IPS-NIHi7 (cell line): ENCODE measurements around the gene MRPL21.
"Not testable (repeated sequence)": the region's sequence is repeated elsewhere in the genome, so short reads cannot be mapped to it uniquely, and the experiment has no call there.

ENCODE experiments used
- DNase-seq: peaks from one replicate; pipeline ENCODE4 v3.0.0; 2012; ENCODE audit warnings: mixed read lengths; ENCODE audit errors: extremely low spot score

The MRPL21 gene

DNA sequence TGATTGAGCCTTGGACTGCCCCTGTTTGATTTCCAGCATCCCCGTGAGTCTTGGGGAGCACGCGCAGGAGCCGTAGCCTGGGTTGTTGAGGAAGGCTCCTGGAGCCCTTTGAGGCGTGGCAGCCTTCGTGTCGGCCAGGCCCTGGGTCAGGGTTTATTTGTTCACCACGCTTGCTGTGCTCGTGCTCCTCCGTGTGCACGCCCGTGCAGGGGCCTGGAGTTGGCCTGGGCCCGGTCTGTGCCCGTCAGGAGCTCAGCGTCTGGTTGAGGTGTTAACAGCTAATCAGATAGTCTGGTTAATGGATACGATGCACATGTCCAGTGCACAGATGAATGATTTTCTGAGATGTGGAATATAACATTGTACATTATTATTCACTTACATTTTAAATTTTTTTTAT lies 8.1 kb upstream of the MRPL21 start:
- no peak for DNase-seq

DNA sequence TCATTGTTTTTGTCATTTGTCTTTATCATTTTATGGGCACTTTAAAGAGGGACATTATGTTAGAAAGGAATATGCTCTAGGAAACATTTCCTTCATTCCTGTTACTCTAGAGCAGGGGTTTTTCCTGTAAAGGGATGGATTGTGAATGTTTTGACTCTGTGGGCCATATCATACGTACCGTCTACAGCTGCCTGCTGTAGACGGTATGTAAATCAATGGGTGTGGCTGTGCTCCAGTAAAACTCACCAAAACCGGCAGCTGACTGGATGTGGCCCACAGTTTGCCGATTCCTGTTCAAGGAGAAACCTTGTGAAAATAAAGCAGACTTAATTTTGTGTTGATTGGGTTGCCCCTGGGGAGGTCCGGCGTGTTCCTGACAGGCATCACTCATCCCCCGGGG lies 7.3 kb upstream of the MRPL21 start:
- DNase-seq = no peak

DNA sequence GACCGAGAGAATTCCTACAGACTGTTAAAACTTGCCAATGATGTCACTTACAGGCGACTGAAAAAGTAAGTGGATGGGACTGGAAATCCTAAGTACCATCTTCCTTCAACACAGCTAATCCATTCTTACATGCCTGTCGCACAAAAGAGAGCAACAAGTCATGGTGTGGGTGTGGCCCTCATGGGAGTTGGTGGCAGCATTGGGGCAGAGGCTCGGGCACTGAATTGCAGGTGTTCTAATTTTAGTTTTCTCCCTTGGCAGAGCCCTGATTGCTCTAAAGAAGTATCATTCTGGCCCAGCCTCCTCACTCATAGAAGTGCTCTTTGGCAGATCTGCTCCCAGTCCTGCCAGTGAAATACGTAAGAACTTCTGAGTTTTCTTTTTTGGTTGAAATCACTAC lies 4.6 kb upstream of the MRPL21 start:
- no peak for DNase-seq

DNA sequence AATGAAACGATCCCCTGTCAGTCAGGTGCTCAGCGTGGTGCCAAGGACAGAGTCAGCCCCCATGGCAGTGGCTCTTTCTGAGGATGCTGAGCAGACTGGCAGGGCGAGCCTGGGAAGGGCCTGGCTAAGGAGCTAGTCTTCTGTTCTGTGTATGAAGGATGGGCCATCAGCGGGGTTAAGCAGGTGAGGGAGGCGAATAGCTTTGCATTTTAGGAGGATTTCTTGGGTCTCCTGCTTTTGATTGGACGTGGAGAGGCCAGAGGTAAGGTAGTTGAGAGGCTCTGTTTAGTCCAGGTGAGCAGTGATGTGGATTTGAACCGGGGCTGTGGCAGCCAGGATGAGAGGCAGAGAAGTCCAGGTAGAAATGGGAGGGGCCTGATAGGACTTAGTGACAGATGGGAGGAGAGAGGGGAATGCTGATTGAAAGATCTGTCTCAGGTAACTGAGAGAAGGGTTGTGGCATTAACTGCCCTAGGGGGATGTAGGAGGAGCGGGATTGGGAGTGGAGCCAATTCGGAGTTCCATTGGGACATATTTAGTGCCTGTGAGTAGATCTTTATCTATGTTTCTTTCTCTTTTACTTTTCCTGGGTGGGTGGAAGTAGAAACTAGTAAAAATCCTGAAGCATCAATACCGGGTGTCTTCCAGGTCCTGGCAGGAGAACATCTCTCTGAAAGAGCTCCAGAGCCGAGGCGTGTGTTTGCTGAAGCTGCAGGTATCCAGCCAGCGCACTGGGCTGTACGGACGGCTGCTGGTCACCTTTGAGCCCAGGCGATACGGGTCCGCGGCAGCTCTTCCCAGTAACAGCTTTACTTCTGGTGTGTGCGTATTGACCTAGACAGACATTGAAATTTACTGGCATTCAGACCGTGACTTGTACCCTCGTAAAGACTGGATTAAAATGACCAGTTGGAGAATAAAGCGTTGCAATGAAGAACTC lies 2.1 kb upstream of the MRPL21 start:
- peak; percentile 16 for DNase-seq

DNA sequence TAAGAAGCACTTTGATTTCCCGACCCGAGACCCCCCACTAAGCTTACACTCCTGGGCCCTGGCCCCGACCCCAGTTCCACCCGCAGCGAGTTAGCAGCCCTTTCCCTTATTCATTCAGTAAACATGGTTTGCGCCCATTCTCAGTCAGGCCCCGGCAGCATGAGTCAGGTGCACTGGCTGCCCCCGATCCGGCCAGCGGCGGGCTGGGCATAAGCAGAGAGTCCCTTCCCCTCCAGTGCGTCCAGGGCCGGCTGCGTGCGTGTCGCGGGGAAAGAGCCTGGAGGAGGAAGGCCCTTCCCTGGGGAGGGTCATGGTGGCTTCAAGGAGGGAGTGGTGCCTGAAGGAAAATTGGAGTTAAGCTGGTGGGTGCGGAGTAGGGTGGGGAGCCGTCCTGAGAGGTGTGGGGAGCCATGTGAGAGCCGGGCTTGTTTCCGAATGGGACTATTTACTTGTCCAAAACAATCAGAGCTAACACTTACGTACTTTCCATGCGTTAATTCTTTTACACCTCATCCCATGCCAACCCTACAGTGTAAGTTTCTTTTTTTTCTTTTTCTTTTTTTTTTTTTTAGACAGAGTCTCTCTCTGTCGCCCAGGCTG lies 716 bp upstream of the MRPL21 start:
- peak; percentile 57 for DNase-seq

DNA sequence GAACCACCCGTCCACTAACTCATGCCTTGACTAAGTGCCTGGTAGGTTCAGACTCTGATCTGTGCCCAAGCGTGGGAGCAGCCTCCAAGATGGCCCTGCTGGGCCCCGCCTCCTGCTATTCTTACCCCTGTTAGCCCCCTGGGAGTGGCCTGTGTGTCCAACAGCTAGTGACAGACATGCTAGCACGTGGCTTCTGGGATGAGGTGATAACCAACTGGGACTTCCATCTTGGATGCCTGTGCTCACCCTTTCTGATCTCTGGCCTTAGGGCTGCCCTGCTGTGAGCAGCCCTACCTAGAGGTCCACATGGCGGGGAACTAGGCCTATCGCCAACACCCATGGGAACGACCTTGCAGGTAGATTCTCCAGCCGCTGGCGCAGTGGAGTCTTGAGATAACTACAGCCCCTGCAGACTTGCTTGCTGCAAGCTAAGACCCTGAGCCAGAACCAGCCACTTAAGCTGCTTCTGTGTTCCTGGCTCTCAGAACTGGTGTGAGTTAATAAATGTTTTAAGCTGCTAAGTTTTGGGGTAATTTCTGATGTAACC lies 2.7 kb downstream of the MRPL21 start:
- DNase-seq = no peak

DNA sequence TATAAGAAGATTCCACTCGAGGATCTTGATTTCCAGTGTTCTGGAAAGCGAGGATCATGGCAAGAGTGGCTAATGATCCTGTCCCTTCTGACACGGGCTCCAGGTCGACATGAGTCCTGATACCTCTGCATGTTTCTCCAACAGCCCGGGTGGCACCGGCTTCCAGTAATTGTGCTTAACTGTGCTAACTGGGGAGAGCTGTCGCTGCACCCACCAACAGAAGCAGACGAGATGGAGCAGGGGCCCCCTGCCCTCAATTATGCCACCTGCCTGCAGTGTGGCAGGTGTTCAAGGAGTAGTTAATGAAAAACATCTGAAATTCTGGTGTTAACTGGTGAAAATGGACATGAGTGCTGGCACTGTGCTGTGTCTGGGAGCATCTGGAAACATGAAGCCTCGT lies 6.2 kb downstream of the MRPL21 start:
- no peak for DNase-seq

DNA sequence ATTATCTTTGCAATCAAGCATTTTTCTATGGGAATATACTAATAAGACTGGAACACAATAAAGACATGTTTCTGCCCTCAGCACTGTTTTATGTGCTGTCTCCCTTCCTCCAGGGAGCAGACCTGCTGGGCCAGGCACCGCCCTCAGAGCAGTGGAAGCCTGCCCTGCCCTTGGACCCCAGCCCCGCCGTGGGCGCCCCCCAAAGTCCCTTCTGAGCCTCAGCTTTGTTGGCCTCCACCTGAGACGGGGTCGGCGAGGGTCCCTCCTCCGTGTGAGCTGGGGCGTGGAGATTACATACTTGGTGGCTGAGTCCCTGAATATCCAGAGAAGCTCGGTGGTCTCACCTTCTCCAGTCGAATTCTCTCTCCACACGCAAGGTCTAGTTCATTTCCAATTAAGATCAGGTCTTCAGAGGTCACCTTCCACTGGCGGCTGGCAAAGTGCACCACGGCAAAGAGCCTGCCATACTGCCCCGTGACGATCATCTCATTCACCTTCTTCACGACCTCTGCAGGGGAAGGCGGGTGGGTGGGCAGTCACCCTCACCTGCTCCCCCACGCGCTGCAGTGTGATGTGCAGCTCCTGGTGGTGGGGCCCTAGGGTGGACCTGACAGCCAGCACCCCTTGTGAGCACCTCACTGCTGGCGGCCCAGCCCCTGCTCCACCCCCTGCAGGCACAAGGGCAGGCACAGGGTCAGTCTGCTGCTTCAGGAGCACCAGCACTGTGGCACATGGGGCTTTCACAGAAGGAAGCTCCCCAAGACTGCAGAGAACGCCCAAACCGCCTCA lies 7.3 kb downstream of the MRPL21 start:
- no peak for DNase-seq

DNA sequence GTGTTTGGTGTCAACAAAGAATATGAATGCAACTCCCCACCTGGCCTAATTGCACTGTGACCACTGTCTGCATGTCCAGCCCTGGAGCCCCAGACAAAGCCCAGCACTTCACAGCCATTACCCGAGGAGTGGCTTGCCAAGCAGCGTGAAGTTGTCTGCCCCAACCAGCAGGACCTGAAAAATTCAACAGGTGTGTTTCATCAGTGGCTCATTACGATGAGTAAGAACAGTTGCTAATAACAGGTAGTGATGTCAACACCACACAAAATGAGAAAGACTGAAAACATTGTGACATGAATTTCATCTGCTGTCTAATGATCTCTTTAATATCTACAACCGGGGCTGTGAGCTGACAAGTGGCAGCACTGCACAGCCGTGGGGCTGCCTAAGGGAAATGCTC lies 10.3 kb downstream of the MRPL21 start:
- no peak for DNase-seq

DNA sequence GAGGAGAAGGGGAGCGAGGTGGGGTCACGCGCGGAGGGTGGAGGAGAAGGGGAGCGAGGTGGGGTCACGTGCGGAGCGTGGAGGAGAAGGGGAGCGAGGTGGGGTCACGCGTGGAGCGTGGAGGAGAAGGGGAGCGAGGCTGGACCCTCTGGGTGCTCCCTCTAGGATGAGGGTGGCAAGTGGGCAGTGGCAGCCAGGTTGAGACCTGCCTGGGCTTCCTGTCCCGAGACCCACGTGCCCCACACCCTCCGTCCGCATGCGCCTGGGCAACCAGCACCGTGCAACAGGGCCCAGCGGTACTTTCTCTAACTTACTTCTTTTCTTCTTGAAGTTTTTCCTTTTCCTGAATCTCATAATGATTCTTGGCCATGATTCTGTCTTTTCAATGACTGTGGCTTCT lies 11.1 kb downstream of the MRPL21 start:
- DNase-seq = no peak

DNA sequence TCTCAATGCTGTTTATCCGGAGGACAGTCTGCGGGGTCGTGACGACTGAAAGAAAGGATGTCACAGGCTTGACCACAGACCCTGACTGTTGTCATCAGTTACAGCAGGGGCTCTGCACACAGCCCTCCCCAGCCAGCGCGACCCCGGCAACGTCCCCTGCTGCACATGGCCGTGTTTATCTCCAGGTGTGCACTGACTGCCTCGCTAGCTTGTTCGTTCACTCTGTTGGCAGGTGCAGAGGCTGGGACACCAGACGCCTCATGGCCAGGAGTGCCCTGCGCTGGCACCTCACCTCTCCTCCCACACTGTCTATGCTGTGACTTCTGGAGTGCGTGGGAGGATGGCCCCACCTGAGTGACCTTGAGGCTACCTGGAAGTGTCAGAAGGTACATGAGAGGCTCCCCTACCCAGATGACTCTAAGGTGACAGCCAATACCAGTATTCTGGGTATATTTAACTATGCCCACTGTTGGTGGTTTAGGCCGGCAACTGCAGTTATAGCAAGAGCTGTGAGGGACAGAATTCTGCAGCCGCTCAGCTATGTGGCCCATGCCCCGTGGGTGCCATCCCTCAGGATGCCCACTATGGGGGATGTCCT lies 12.2 kb downstream of the MRPL21 start:
- DNase-seq = no peak

DNA sequence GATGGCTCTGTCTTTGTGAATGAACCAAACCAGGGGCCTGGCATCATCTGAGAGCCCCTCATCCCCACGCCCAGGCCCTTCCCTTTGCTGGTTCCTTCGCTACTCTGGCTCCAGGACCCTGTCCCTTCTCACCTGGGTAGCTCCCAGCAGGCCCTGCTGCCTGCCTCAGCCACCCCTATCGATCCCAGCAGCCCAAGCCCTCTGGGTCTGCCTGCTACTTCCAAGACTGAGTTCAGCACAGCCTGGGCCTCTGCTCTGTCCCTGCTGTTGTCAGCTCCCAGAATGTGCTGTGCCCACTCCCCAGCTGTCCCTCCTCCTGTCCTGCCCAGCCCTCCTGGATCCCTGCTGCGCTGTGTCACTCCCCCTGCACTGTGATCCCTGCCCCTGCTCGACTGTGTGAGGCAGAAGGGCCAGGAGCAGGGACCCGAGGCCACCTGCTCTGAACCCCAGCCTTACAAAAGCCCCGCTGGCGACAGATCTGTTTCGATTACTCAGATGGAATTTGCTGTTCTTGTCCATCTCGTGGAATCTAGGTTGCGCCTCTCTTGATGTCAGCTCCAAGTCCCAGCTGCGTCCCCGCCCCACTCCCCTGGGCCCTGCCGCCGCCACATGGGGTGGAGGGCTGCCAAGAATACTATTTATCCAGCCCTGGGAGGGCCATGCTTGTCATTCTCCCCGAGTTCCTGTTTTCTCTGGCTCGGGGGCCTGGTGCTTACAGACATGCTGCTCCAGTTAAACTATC lies 13.0 kb downstream of the MRPL21 start:
- DNase-seq = peak; percentile 8

DNA sequence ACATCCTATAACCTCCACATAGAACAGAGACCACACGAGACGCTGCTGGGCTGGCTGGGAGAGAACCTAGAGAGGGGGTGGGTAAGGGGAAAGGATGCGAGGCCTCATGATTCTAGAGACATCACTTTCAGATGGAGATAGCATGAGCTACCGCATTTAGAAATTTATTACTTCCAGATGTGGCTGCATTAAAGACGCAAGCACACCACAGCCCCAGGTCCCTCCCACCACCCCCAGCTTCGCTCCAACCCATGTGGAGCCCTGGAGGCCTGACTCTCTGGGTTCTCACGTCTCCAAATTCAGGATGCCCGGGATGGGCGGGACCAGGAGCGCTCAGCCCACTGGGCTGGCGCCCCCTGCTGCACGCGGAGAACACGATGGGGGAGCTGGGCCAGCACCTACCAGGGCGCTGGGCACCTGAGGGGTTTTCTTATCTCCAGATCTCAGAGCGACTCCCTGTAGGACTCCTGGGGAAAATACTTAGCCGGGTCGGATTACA lies 13.6 kb downstream of the MRPL21 start:
- DNase-seq = peak; percentile 88

DNA sequence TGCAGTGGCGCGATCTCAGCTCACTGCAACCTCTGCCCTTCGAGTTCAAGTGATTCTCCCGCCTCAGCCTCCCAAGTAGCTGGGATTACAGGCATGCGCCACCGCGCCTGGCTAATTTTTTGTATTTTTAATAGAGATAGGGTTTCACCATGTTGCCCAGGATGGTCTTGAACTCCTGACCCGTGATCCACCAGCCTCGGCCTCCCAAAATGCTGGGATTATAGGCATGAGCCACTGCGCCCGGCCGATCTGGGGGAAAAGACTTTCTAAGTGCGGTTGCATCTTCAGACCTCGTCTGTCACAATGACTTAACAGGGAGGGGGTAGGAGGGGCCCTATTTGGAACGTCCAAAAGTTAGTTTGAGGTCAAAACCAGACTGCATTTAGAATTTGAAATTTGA lies 18.8 kb downstream of the MRPL21 start:
- DNase-seq = not testable (repeated sequence)

DNA sequence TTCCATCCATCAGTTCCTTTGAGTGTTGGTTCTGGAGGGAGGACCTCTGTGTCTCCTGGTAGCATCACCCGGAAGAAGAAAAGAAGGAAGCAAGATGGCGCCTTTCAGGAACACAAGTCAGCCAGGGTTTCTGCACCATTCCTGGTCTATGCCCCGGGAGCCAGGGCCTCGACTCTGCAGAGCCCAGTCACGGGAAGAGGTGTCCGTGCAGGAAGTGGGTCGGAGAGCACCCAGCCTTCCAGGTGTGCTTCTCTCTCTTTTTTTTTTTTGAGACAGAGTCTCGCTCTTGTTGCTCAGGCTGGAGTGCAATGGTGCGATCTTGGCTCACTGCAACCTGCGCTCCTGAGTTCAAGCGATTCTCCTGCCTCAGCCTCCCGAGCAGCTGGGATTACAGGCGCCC lies 21.2 kb downstream of the MRPL21 start:
- no peak for DNase-seq

DNA sequence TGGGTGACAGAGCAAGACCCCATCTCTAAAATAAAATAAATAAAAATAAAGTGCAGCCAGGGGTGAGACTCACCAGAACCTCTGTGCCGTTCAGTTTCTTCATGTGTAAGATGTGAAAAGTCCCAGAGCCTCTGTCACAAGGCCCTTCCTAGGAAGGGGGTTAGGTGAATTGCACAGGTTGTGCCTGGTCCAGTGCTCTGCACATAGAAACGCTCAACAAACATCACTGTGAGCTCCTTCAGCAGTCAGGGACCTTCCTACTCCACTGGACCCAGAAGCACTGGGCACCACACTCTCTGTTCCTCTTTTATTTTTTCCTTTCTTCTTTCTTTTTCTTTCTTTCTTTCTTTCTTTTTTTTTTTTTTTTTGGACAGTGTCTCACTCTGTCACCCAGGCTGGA lies 22.3 kb downstream of the MRPL21 start:
- DNase-seq = no peak

DNA sequence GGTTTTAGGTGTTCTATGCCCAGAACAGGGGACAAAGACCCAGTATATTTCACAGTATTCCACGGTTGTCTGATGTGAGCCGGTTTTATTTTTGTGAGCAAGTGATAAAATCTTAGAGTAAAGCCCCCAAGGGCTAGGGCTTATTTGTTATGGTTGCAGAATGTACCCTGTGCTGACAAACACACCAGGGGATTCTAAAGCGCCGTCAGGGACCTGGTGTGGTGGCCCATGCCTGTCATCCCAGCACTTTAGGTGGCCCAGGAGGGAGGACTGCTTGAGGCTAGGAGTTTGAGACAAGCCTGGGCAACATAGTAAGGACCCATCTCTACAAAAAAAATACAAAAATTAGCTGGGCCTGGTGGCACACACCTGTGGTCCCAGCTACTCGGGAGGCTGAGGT lies 22.8 kb downstream of the MRPL21 start:
- no peak for DNase-seq

DNA sequence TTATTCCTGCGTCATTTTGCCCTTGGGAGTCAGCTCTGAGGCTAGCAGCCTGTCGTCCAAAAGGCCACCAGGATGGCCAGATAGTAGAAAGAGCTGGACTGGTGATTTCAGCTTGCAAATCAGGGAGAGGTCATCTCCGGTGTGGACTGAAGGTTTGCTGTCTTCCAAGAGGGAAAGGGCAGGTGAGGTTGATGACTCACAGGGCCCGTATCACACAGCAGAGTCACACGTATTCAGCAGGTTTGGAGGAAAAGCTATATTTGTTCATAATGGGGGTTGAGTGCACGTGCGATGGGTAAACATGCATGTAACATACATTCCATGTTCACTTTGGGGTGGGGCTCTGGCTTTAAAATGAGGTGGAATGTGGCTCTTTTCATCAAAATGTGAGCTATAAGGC lies 25.6 kb downstream of the MRPL21 start:
- peak; percentile 10 for DNase-seq

DNA sequence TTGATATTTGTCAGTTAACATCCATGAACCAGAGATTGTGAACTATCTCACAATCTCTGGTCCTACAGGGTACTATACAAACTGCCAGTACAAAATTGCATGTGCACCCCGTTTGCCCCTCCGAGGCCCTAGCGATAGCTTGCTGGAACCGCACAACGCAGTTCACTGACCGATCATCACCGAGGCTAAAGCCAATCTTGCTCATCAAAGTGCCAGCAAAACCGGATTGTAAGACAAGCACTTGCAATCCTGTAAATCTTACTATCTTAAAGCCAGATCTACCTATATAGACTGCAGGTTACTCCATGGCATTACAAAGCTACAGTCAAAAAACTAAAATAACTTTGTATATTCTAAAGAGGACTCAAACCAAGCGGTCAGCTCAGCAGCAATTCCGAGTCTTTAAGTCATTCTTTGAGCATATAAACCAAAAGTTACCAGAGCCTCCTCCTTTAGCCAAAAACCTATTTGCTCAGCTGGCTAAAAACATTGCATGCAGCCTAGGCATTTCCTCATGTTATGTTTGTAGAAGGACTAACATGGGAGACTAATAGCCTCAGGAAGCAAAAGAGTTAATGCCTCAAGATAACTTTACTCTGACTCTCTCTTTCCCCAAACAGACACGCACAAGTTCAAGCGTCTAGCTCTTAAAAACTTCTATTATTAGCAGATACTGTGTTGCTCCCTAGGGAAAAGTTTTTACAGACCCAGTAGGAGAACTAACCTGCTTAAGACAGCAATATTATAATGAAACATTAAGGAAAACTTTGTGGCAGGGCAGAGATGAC lies 31.2 kb downstream of the MRPL21 start:
- no peak for DNase-seq

DNA sequence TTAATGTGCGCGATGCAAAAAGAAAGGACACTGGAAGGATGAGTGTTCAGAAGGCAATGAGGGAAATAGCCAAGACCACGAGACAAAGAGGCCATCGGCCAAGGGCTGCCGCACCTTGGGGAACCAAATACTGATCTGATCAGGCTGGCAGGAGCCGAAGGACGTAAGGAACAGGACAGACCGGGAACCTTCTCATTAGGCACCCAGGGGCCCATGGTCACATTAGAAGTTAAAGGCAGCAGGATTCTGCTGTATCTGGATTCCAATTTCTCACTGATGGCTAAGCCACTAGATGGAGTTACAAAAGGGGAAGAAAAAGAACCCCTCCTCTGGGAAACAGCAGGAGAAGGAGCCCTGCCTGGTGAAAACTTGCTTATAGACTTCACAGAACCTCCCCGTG lies 33.2 kb downstream of the MRPL21 start:
- peak; percentile 14 for DNase-seq
